ENCODE measurements around the gene STAT6.

Gene STAT6, protein sequence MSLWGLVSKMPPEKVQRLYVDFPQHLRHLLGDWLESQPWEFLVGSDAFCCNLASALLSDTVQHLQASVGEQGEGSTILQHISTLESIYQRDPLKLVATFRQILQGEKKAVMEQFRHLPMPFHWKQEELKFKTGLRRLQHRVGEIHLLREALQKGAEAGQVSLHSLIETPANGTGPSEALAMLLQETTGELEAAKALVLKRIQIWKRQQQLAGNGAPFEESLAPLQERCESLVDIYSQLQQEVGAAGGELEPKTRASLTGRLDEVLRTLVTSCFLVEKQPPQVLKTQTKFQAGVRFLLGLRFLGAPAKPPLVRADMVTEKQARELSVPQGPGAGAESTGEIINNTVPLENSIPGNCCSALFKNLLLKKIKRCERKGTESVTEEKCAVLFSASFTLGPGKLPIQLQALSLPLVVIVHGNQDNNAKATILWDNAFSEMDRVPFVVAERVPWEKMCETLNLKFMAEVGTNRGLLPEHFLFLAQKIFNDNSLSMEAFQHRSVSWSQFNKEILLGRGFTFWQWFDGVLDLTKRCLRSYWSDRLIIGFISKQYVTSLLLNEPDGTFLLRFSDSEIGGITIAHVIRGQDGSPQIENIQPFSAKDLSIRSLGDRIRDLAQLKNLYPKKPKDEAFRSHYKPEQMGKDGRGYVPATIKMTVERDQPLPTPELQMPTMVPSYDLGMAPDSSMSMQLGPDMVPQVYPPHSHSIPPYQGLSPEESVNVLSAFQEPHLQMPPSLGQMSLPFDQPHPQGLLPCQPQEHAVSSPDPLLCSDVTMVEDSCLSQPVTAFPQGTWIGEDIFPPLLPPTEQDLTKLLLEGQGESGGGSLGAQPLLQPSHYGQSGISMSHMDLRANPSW

DNA sequence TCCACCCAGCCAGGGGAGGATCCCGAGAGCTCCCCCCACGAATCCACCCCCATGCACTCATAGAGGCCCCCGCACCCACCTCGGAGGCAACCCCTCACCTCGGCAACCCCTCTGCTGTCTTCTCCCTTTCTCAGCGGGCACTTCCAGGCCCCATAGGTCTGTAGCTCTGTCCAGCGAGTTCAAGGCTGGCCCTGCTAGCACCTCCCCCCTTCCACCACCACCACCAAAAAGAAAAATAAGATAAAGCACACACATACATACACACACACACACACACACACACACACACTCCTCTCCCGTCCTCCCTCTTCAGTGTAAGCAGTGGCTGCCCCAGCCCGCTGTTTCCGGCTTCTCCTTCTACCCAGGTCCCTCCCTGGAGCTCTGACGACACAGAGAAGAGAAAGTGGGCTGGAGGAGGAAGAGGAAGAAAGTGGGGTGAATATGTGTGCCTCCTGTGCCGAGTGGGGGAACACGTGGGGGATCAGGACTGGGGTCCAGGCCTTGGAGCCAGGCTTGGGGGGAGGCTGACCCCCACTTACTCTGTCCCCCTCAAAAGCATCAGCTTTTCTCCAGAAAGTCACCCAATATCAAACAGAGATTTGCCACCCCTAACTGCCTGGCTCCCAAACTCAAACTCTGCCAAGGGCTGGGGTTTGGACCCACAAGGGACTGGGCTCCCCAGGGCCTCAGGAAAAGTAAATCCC lies at the start of gene STAT6:
STAT6 (minus strand) TSS at position 332 of the 704 bp plus-strand sequence. CDS start 3,084 bp downstream, outside the sequence.
- peak; percentile 59 to 72 (median 69) for DNase-seq (ENCODE audit: low read depth in 3 of 3)

- DNase-seq (ENCODE audit: low read depth in 3 of 3): no peak
These were observed 49.6 kb upstream of the STAT6 start for GRCh38 chr12:57160741-57161140.

DNA sequence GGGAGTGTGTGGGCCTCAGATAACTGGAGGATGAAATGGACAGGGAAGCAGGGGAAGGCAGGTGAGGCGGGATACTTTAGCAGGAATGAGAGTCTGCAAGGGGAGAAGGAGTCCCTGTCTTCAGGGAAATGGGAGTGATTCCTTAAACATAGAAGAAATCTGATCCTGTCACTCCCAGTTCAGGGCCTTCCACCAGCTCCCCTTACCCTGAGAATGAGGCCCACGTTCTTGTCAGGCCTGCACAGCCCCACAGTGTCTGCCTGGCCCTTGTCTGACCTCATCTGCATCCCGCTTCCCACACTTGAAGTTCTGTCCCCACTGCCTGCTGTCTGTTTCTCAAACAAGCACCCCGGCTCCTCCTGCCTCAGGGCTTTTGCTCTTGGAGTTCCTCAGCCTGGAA lies 48.9 kb upstream of the STAT6 start:
- no peak for DNase-seq (ENCODE audit: low read depth in 3 of 3)

DNA sequence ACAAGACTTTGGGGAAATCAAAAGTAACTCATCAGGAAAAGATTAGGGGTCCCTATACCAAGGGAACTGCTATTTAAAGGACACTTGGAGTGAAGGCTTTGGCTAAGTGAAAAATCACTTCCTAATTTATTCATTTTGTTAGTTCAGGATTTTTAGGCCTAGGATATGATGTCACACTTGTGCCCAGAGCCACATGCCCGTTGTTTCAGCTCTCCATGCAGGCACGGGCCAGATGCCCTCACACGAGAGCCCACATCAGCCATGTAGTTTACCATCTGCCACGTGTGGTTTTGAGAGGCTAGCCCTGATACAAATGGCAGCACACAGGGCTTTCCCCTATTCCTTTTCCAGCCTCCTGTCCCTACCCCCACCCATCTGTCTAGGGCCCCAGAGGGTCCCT lies 48.1 kb upstream of the STAT6 start:
- no peak for DNase-seq (ENCODE audit: low read depth in 3 of 3)

DNA sequence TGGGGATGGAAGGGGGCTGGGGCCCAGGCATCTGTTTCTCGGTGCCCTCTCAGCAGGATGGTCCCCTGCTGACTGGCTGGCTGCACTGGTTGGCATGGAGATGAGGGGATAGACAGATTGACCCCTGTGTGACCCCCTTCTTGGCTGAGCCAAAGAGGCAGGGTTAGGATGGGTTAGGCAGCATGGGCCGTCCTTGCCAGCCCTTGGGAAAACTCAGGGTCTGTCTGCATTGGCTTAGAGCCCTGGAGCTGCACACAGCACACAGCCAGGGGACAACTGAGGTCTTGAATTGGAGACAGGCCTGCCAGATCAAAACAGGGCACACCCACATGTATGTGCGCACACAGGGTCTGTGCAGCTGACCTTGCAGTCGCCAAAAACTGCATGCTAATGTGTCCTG lies 47.5 kb upstream of the STAT6 start:
- DNase-seq (ENCODE audit: low read depth in 3 of 3): no peak

DNA sequence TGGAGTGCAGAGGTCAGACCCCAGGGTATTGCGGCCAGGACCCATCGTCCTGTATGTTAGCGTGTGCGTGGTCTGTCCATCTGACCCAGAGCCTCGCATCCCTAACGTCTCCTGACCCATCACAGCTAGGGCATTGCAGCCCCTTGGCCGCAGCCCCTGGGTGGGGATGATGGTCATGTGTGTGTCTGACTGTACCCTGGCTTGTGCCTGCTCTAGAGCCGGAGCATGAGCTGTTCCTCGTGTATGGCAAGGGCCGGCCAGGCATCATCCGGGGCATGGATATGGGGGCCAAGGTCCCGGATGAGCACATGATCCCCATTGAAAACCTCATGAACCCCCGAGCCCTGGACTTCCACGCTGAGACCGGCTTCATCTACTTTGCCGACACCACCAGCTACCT lies 47.0 kb upstream of the STAT6 start:
- DNase-seq (ENCODE audit: low read depth in 3 of 3): no peak

DNA sequence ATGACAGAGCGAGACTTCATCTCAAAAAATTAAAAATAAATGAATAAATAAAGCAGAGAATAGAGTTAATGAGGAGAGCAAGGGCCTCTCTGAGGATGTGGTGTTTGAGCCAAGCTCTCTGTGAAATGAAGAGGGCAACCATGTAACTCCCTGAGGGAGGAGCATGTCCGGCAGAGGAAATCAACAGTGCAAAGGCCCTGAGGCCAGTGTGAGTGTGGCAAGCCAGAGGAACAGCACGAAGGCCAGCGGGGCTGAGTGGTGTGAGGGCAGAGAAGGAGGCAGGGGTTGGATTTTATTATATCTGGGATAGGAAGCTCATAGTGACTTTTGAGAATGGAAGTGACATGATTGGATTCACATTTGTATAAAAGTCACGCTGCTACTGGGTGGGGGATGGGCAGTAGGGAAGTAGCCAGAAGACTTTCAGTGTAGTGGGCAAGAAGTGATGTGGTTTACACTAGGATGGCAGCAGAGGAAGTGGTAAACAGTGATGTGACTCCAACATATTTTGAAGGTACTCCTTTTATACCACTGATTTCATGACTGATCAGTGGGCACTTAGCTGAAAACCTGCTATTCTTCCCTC lies 46.5 kb upstream of the STAT6 start:
- no peak for DNase-seq (ENCODE audit: low read depth in 3 of 3)

GRCh38 chr12:57156701-57157403 lies 45.7 kb upstream of the STAT6 start:
- no peak for DNase-seq (ENCODE audit: low read depth in 3 of 3)

DNA sequence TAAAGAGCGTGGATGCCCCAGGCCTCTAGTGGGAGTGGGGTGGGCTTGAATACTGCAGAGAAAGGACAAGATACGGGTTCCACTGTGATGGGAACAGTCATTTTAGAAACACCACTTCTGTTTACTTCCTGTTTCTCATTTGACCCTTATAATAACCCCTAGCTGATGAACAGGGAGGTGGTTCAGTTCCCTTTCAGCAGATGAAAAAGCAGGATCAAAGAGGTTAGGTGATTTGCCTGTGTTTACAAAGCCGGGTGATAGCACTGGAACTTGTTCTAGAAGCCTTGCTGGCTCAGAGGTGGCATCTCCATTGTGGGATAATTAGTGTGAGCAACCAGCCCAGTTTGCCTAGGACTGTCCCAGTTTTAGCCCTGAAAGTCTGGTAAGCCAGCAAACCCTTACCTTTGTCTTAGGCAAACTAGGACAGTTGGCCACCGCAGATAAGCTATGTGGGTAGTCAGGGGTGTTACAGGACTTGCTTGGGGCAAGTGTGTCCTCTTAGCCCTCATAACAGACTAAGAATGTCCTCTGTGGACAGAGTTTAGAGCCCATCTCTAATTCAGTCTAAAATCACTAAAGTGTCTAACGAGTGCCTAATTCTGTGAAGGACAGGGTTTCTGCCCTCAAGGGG lies 43.8 kb upstream of the STAT6 start:
- DNase-seq (ENCODE audit: low read depth in 3 of 3): no peak

DNA sequence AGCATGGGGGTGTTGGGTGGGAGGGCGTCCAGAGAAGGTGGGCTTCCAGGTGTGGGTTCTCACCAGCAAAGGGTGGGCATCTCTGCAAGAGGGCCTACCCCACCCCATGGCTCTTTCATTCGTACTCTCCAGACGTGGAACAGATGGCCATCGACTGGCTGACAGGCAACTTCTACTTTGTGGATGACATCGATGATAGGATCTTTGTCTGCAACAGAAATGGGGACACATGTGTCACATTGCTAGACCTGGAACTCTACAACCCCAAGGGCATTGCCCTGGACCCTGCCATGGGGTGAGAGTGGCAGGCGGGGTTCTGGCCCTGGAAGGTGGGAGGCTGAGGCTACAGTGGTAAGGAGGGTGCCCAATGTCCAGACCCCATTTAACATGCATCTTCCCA lies 42.9 kb upstream of the STAT6 start:
- DNase-seq (ENCODE audit: low read depth in 3 of 3): no peak

- no peak for DNase-seq (ENCODE audit: low read depth in 3 of 3)
These were observed 42.3 kb upstream of the STAT6 start for GRCh38 chr12:57153415-57153997.

GRCh38 chr12:57152639-57153038 lies 41.5 kb upstream of the STAT6 start:
- DNase-seq (ENCODE audit: low read depth in 3 of 3): no peak

DNA sequence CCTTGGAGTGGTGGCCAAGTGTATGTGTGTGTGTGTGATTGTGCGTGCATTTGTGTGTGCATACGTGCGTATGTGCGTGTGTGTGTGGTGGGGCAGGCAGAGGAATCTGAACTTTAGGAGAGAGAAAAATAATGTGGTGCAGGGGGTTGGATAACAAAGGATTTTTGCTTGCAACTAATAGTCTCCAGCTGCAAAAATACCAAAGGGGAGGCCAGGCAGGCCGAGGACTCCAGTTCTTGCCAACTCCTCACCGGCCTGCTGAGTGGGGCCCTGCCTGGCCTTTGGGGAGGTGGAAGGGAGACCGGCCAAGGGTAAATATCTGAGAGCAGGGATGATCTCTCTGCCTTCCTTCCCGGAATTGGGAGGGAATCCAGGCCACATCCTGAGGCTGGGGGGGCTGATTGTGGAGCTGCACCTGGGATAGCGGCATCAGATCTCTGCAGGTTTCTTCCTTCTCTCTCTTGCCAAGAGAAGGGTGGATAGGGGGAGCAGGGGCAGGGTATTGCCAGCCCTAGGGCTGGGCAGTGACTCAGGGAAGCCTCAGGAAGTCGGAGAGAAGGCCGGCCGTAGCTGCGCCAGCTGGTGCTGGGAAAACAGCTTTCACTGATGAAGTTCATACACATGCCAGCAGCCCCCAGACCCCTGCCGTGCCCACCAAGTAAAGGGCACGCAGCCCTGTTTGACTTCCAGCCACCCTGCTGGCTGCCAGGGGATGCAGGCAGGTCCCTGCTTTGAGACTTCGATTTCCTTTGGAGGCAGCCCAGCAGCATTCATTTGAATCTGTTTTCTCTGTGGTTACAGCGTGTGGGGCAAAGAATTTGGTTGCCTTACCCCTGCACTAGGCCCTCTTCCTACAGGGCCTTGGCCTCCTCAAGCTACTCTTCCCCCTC lies 40.8 kb upstream of the STAT6 start:
- DNase-seq (ENCODE audit: low read depth in 3 of 3): no peak

DNA sequence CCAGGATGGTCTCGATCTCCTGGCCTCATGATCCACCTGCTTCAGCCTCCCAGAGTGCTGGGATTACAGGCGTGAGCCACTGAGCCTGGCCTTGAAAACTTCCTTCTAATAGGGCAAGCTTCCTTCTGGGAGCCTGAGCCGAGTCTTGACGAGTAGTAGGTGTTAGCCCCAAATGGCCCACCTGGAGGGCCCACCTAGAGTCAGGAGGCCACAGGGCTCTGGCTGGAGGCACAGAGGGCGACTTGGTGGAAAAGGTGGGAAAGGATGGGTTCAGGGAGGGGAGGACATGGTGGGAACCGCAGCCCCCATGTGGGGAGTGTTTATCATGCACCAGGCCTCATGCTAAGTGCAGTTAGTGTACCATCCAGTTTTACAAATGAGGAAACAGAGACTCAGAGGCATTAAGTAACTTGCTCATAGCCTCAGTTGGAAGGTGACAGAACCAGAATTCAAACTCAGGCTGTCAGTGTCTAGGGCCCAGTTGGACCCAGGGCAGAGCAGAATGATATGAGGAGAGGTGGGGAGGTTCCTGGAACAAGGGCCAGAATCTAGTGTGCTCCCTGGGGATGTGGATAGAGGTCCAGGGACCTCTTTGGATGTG lies 39.3 kb upstream of the STAT6 start:
- DNase-seq (ENCODE audit: low read depth in 3 of 3): no peak

DNA sequence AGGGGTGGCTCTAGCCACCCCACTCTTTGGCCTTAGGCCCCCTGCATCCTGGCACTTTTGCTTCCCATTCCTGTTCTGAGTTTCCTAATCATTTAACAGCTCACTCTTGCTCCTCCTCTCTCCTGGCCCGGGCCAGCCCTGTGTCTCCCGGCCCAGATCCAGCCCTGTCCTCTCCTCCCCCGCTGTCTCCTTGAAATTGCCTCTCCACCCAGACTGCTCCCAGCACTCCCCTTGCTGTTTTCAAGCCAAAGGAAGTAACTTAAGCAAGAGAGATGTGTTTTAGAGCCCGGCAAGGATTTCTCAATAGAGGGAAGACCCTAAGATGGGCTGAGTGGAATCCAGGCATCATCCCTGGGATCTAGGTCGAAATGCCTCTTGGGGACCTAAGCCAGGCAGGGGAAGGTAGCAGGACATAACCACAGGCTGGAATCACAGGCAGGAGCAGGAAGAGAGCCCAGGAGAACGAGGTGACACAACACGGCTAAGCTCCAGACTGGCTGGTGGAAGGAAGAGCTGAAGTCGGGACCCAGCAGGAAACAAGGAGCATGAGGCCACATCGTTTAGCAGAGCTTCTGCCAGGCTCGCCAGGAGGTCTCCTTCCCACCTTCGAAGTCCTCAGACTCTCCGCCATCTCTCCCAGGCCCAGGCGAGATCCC lies 38.2 kb upstream of the STAT6 start:
- DNase-seq (ENCODE audit: low read depth in 3 of 3): no peak

DNA sequence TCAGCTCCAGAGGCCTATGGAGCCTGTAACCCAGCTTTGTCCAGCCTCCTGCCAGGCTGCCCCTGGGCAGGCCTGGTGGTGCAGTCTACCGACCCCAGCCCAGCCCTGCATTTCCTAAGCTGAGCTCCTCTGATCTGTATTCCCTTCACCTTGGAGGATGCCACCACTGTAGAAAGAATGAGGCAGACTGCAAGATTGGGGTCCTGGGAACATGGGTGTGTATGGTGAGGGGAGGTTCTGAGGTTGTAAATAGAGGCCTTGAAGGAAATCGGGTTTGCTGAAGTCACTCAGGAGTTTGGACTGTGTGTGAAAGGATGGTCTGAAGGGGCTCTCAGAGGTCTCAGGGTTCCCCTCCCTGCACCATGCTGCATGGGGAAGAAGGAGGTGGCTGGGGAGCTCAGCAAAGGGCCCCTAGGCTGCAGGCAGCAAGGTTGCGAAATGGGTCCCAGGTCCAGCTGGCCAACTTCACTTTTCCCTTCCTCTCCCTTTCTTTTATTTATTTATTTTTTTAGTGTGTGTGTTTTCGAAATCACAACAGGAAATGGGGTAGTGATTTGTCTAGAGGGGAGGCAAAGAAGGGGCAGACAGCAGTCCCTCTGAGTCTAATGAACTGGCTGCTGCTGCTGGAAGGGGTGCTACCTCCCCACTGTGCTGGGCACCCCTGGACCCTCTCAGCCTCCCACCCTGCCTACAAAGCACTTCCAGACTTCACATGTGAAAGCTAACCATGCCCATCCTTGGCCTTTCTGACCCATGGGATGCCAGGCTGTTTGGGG lies 37.5 kb upstream of the STAT6 start:
- DNase-seq (ENCODE audit: low read depth in 3 of 3): no peak

All from stimulated activated CD4-positive, alpha-beta T cell treated with anti-CD3 and anti-CD28 coated beads, TNF-alpha, amount 100 ng/mL, for 48 hours (primary cell).